Forelimb muscle (tissue), 1 donor: ENCODE data around the gene RBMS1. TPM values are rescaled to one million over a fixed set of nuclear protein-coding genes. Genes with fewer than 3 reads are reported as not detected.

Source experiments
- DNase-seq: peaks from one replicate; pipeline ENCODE4 v3.0.0-alpha.2; 2013; ENCODE audit warnings: low read depth
- polyA plus RNA-seq: library from polyadenylated mRNA; unstranded; fragments of 120-200 nt; gene quantifications from one replicate; pipeline ENCODE4 v1.2.1, GENCODE V29; 2013; ENCODE audit not compliant: insufficient read length

The RBMS1 gene
- polyA plus RNA-seq, 1 donor = 58.6 TPM

- no peak for DNase-seq
These were observed 84.7 kb downstream of the RBMS1 start for GRCh38 chr2:160408959-160409291.

GRCh38 chr2:160408173-160408958, 85.2 kb downstream of the RBMS1 start:
- DNase-seq = no peak

- DNase-seq = no peak
These were observed 86.0 kb downstream of the RBMS1 start for GRCh38 chr2:160407393-160408172.

GRCh38 chr2:160406591-160407392, 86.8 kb downstream of the RBMS1 start:
- DNase-seq = no peak

GRCh38 chr2:160405077-160405867, 88.3 kb downstream of the RBMS1 start:
- no peak for DNase-seq

- DNase-seq = no peak
These were observed 90.3 kb downstream of the RBMS1 start for GRCh38 chr2:160402997-160403979.

- DNase-seq = no peak
These were observed 91.1 kb downstream of the RBMS1 start for GRCh38 chr2:160402501-160402900.

- no peak for DNase-seq
These were observed 91.7 kb downstream of the RBMS1 start for GRCh38 chr2:160401895-160402294.

- no peak for DNase-seq
These were observed 93.7 kb downstream of the RBMS1 start for GRCh38 chr2:160399880-160400279.

- DNase-seq = no peak
These were observed 96.1 kb downstream of the RBMS1 start for GRCh38 chr2:160397530-160397865.

- no peak for DNase-seq
These were observed 99.5 kb downstream of the RBMS1 start for GRCh38 chr2:160394153-160394552.

GRCh38 chr2:160392201-160392600, 101.4 kb downstream of the RBMS1 start:
- no peak for DNase-seq

- DNase-seq = no peak
These were observed 102.8 kb downstream of the RBMS1 start for GRCh38 chr2:160390544-160391455.

GRCh38 chr2:160389875-160390274, 103.7 kb downstream of the RBMS1 start:
- DNase-seq = no peak

GRCh38 chr2:160388464-160389263, 104.9 kb downstream of the RBMS1 start:
- DNase-seq = no peak

- peak; percentile 95 for DNase-seq
These were observed 105.9 kb downstream of the RBMS1 start for GRCh38 chr2:160387558-160388262.

GRCh38 chr2:160384791-160385190, 108.8 kb downstream of the RBMS1 start:
- no peak for DNase-seq

- DNase-seq = no peak
These were observed 112.1 kb downstream of the RBMS1 start for GRCh38 chr2:160381425-160381951.
